HG03103 (cell line): ENCODE measurements around the gene CCDC182.

Experiments
- ATAC-seq: cut with Tn5 transposase; IDR thresholded peaks from one replicate; pipeline ENCODE4 v1.9.1; 2021; ENCODE audit warnings: low read depth; ENCODE audit not compliant: unreplicated experiment

The CCDC182 gene

GRCh38 chr17:57704448-57704847 is 40.7 kb downstream of the CCDC182 start:
- no peak for ATAC-seq

GRCh38 chr17:57703273-57703672 is 41.8 kb downstream of the CCDC182 start:
- no peak for ATAC-seq

GRCh38 chr17:57701124-57701523 is 44.0 kb downstream of the CCDC182 start:
- no peak for ATAC-seq

GRCh38 chr17:57699751-57700219 is 45.3 kb downstream of the CCDC182 start:
- ATAC-seq: no peak

GRCh38 chr17:57697891-57698711 is 47.0 kb downstream of the CCDC182 start:
- no peak for ATAC-seq

- ATAC-seq: no peak
Measured at GRCh38 chr17:57697197-57697596, 47.9 kb downstream of the CCDC182 start.

- ATAC-seq: no peak
Measured at GRCh38 chr17:57696050-57696449, 49.0 kb downstream of the CCDC182 start.
